CD14-positive monocyte (primary cell): ENCODE data around the gene GGTLC2. TPM values are rescaled to one million over a fixed set of nuclear protein-coding genes. Genes with fewer than 3 reads are reported as not detected.

ENCODE experiments used
- DNase-seq, 3 donors: peaks; one replicate each; pipeline ENCODE4 v3.0.0-alpha.2; 2011 to 2022
- H2AFZ ChIP-seq: 2 replicates; pipeline ENCODE4 v1.6.0; 2012; ENCODE audit warnings: mild to moderate bottlenecking, low read depth, low read length, inconsistent platforms; ENCODE audit not compliant: insufficient read depth, poor library complexity, severe bottlenecking
- H3K27ac ChIP-seq, 2 donors: 1 replicate in 1 of 2; 2 replicates in 1 of 2; pipeline ENCODE4 v1.5.1; 2012 to 2013; ENCODE audit warnings: low read length in 2 of 2, control low read depth in 1 of 2, inconsistent platforms in 1 of 2, low read depth in 1 of 2, mild to moderate bottlenecking in 1 of 2
- H3K27me3 ChIP-seq, 2 donors: one replicate each; pipeline versions ENCODE4 v1.6.0 to v1.6.1; 2011 to 2013; ENCODE audit warnings: low read length in 2 of 2; ENCODE audit not compliant: control insufficient read depth in 2 of 2, insufficient read depth in 2 of 2
- H3K36me3 ChIP-seq, 2 donors: replicated peaks in 1 of 2; 1 replicate in 1 of 2; 2 replicates in 1 of 2; pipeline versions ENCODE4 v1.5.1 to v1.6.1; 2012 to 2013; ENCODE audit warnings: low read length in 2 of 2, control low read depth in 1 of 2, inconsistent platforms in 1 of 2, mild to moderate bottlenecking in 1 of 2; ENCODE audit not compliant: insufficient read depth in 2 of 2, control insufficient read depth in 1 of 2
- H3K4me1 ChIP-seq, 2 donors: 1 replicate in 1 of 2; 2 replicates in 1 of 2; pipeline versions ENCODE4 v1.5.1 to v1.6.1; 2012 to 2013; ENCODE audit warnings: low read length in 2 of 2, control low read depth in 1 of 2, inconsistent platforms in 1 of 2, mild to moderate bottlenecking in 1 of 2, moderate library complexity in 1 of 2; ENCODE audit not compliant: insufficient read depth in 2 of 2, control insufficient read depth in 1 of 2
- H3K4me2 ChIP-seq: replicated peaks from 2 replicates; pipeline ENCODE3; 2012; ENCODE audit warnings: low read length, moderate library complexity, mild to moderate bottlenecking; ENCODE audit not compliant: poor library complexity, severe bottlenecking; ENCODE audit errors: extremely low read depth
- H3K4me3 ChIP-seq, 3 experiments: fragments of 200-600 bp in 1 of 3; sonication (generic) in 1 of 3; replicated peaks in 1 of 3; 1 replicate in 2 of 3; 2 replicates in 1 of 3; pipeline ENCODE4 v1.5.1; 2011 to 2013; ENCODE audit warnings: low read length in 3 of 3, mild to moderate bottlenecking in 3 of 3, control low read depth in 2 of 3, low read depth in 2 of 3, inconsistent platforms in 1 of 3, moderate library complexity in 1 of 3
- H3K79me2 ChIP-seq: 2 replicates; pipeline ENCODE4 v1.6.0; 2012; ENCODE audit warnings: mild to moderate bottlenecking, control low read depth, inconsistent platforms, low read length, moderate library complexity; ENCODE audit not compliant: insufficient read depth
- H3K9ac ChIP-seq: 2 replicates; pipeline ENCODE4 v1.6.0; 2017; ENCODE audit warnings: low read length, mild to moderate bottlenecking; ENCODE audit not compliant: insufficient read depth, poor library complexity, severe bottlenecking
- H3K9me3 ChIP-seq, 2 donors: replicated peaks in 1 of 2; 1 replicate in 1 of 2; 2 replicates in 1 of 2; pipeline versions ENCODE4 v1.5.1 to v1.6.1; 2012 to 2013; ENCODE audit warnings: low read length in 2 of 2, control low read depth in 1 of 2; ENCODE audit not compliant: control insufficient read depth in 1 of 2, insufficient read depth in 1 of 2
- H4K20me1 ChIP-seq: 2 replicates; pipeline ENCODE4 v1.6.0; 2012; ENCODE audit warnings: mild to moderate bottlenecking, low read length, control low read depth, moderate library complexity; ENCODE audit not compliant: insufficient read depth
- H3K27ac Mint-ChIP-seq, 7 donors: one replicate each; pipeline ENCODE4 v1.8.0; 2020; ENCODE audit warnings: mild to moderate bottlenecking in 7 of 7, mixed read lengths in 7 of 7, moderate library complexity in 6 of 7, inconsistent platforms in 2 of 7
- H3K27me3 Mint-ChIP-seq, 3 donors: one replicate each; pipeline ENCODE4 v1.8.0; 2021 to 2022; ENCODE audit warnings: low read depth in 3 of 3, mild to moderate bottlenecking in 3 of 3, mixed read lengths in 3 of 3, moderate library complexity in 3 of 3, inconsistent platforms in 1 of 3
- H3K36me3 Mint-ChIP-seq, 2 donors: one replicate each; pipeline ENCODE4 v1.8.0; 2020; ENCODE audit warnings: mixed read lengths in 2 of 2, inconsistent platforms in 1 of 2, mild to moderate bottlenecking in 1 of 2
- H3K4me1 Mint-ChIP-seq: one replicate; pipeline ENCODE4 v1.8.0; 2020; ENCODE audit warnings: mild to moderate bottlenecking, mixed read lengths
- H3K4me3 Mint-ChIP-seq, 2 donors: one replicate each; pipeline ENCODE4 v1.8.0; 2020; ENCODE audit warnings: mild to moderate bottlenecking in 2 of 2, mixed read lengths in 2 of 2, moderate library complexity in 1 of 2
- H3K9me3 Mint-ChIP-seq, 7 donors: one replicate each; pipeline ENCODE4 v1.8.0; 2020 to 2022; ENCODE audit warnings: mixed read lengths in 7 of 7, mild to moderate bottlenecking in 6 of 7, moderate library complexity in 6 of 7, inconsistent platforms in 2 of 7
- WGBS: methylation state at CpG from one replicate; pipeline ENCODE4 v1.1.5; 2013; ENCODE audit warnings: missing lambda C conversion rate; ENCODE audit not compliant: insufficient coverage; 5-methylcytosine and 5-hydroxymethylcytosine counted together
- intact Hi-C, 2 donors: fragments of 100-400 bp; cut with micrococcal nuclease; formaldehyde crosslinking; loops; one replicate each; pipeline versions ENCODE4 v1.15.0 to v1.15.1; 2023
- polyA plus RNA-seq, 3 donors: library from polyadenylated mRNA; depleted of rRNA in 1 of 3; unstranded in 2 of 3; stranded (reverse) in 1 of 3; fragments of 300-500 nt in 2 of 3; fragments of >200 nt in 1 of 3; fragmentation: Illumina TruSeq in 2 of 3; gene quantifications; 1 replicate in 2 of 3; 2 replicates in 1 of 3; pipeline ENCODE4 v1.2.3, GENCODE V29; 2012 to 2021
- small RNA-seq: library from RNA; depleted of rRNA; stranded (forward); fragments of <200 nt; gene quantifications from one replicate; pipeline ENCODE3, GENCODE V24; 2012; ENCODE audit warnings: low read depth; ENCODE audit not compliant: insufficient read length
- TF ChIP-seq, protein P1 (sequence below): fragments of 200-600 bp; IDR thresholded peaks from one replicate; pipeline ENCODE4 v1.8.0; 2022; ENCODE audit warnings: antibody characterized with exemption, mild to moderate bottlenecking

The GGTLC2 gene
- polyA plus RNA-seq, 3 donors = not detected

DNA sequence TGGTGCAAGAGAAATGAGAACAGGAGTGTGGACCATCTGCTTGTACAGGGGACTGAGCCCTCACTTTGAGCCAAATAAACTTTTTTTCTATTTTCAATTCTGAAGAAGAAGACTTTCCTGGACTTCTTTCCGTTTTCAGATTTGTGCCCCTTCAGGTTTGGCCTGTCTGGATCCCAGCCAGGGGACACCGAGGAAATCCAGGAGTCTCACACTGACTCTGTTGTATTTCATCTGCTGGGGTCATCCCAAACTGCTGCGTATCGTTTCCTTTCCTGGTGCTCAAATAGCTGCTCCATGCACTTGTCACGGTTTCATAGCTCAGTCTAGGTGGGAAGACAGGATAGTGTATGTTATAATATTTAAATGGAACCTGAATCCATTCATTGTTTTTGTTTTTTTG is 51.7 kb downstream of the GGTLC2 start:
- no peaks in the 10 kb centered on the region for H4K20me1 ChIP-seq
- Mint-ChIP-seq H3K9me3 (no peaks in the 10 kb centered on the region), H3K4me1 (peaks cover 28% of the 10 kb centered on the region), H3K36me3 (no peaks in the 10 kb centered on the region), H3K4me3 (no peak overlapping the region), H3K27me3 (peaks cover 1 to 4% (median 4%) of the 10 kb centered on the region in 3 donors), H3K27ac (no peak overlapping the region)
- no peak for DNase-seq
- intact Hi-C loops = no loop called here
- no peak overlapping the region for H2AFZ ChIP-seq
- H3K27ac ChIP-seq = no peak overlapping the region
- no peaks in the 10 kb centered on the region for H3K36me3 ChIP-seq
- no peak overlapping the region for H3K9ac ChIP-seq
- no peaks in the 10 kb centered on the region for H3K79me2 ChIP-seq
- H3K4me1 ChIP-seq = peaks cover 16% of the 10 kb centered on the region in 2 donors
- no peaks in the 10 kb centered on the region for H3K9me3 ChIP-seq
- H3K4me2 ChIP-seq = no peak overlapping the region
- WGBS = 95% methylated on average over 5 of the region's 5 CpGs
- no peaks in the 10 kb centered on the region for H3K27me3 ChIP-seq
- no peak overlapping the region for H3K4me3 ChIP-seq
- TF ChIP-seq, protein P1, sequence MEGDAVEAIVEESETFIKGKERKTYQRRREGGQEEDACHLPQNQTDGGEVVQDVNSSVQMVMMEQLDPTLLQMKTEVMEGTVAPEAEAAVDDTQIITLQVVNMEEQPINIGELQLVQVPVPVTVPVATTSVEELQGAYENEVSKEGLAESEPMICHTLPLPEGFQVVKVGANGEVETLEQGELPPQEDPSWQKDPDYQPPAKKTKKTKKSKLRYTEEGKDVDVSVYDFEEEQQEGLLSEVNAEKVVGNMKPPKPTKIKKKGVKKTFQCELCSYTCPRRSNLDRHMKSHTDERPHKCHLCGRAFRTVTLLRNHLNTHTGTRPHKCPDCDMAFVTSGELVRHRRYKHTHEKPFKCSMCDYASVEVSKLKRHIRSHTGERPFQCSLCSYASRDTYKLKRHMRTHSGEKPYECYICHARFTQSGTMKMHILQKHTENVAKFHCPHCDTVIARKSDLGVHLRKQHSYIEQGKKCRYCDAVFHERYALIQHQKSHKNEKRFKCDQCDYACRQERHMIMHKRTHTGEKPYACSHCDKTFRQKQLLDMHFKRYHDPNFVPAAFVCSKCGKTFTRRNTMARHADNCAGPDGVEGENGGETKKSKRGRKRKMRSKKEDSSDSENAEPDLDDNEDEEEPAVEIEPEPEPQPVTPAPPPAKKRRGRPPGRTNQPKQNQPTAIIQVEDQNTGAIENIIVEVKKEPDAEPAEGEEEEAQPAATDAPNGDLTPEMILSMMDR = no peak

Small RNA genes lying within 50 kb of the gene (small RNA-seq; reads per million reads assigned to genes)
- gene AC244250.2 (not detected), gene IGLV3-29 (not detected), gene IGLVVI-25-1 (not detected)

Other genes starting within 250 kb of the GGTLC2 start
- under 1 TPM in 1 of 3 donors, not detected in 2; 0.04 TPM for gene ZNF280B, start 135.9 kb upstream of the GGTLC2 start, polyA plus RNA-seq
- not detected for gene ZNF280A, start 124.3 kb upstream of the GGTLC2 start, polyA plus RNA-seq
- gene PRAME, start 85.3 kb upstream of the GGTLC2 start, polyA plus RNA-seq = not detected
- gene IGLL5, start 243.2 kb downstream of the GGTLC2 start, polyA plus RNA-seq = under 1 TPM in 2 of 3 donors, not detected in 1; 0.21 to 0.38 TPM